ENCODE data around the gene CNPY1.

- no peak for TF ChIP-seq CTCF (IDR thresholded peaks at IDR 0.05)
- no peak for TF ChIP-seq POLR2AphosphoS5 (IDR thresholded peaks at IDR 0.05)
These were observed 21.9 kb upstream of the CNPY1 start for GRCh38 chr7:155568333-155568660.
